IgD-negative memory B cell (primary cell): ENCODE results near the gene KCP. TPM values are rescaled to one million over a fixed set of nuclear protein-coding genes. Genes with fewer than 3 reads are reported as not detected.
A peak's percentile ranks its signal among the peaks of the same experiment; 100 is the strongest.
"Not testable (repeated sequence)": the region's sequence is repeated elsewhere in the genome, so short reads cannot be mapped to it uniquely, and the experiment has no call there.

Source experiments
- H3K27ac Mint-ChIP-seq, 3 donors: one replicate each; pipeline ENCODE4 v1.8.0; 2020 to 2022; ENCODE audit warnings: mild to moderate bottlenecking in 3 of 3, mixed read lengths in 3 of 3, moderate library complexity in 1 of 3
- H3K27me3 Mint-ChIP-seq: one replicate; pipeline ENCODE4 v1.8.0; 2021; ENCODE audit warnings: mixed read lengths
- H3K36me3 Mint-ChIP-seq: one replicate; pipeline ENCODE4 v1.8.0; 2020; ENCODE audit warnings: mild to moderate bottlenecking, mixed read lengths
- H3K4me1 Mint-ChIP-seq, 3 donors: one replicate each; pipeline ENCODE4 v1.8.0; 2020 to 2022; ENCODE audit warnings: mixed read lengths in 3 of 3, mild to moderate bottlenecking in 1 of 3
- H3K4me3 Mint-ChIP-seq, 4 donors: one replicate each; pipeline ENCODE4 v1.8.0; 2020 to 2022; ENCODE audit warnings: mild to moderate bottlenecking in 4 of 4, mixed read lengths in 4 of 4, moderate library complexity in 3 of 4
- H3K9me3 Mint-ChIP-seq, 3 donors: one replicate each; pipeline ENCODE4 v1.8.0; 2020 to 2021; ENCODE audit warnings: mixed read lengths in 3 of 3, mild to moderate bottlenecking in 1 of 3
- polyA plus RNA-seq: library from polyadenylated mRNA; unstranded; fragments of 300-500 nt; fragmentation: Illumina TruSeq; gene quantifications from one replicate; pipeline ENCODE4 v1.2.3, GENCODE V29; 2021

Gene KCP
- polyA plus RNA-seq, 1 donor from 2014 or later, result 0.26 TPM

- H3K9me3 Mint-ChIP-seq, result no peaks in the 10 kb centered on the region
- peaks cover 3% of the 10 kb centered on the region for H3K36me3 Mint-ChIP-seq
- H3K27ac Mint-ChIP-seq, result no peak overlapping the region
- H3K27me3 Mint-ChIP-seq, result peaks cover 13% of the 10 kb centered on the region
- H3K4me3 Mint-ChIP-seq, result no peak overlapping the region
- peaks cover 6 to 11% (median 7%) of the 10 kb centered on the region in 3 donors for H3K4me1 Mint-ChIP-seq
These were observed 9.6 kb upstream of the KCP start for GRCh38 chr7:128919881-128920799.

- peaks cover 4% of the 10 kb centered on the region for H3K36me3 Mint-ChIP-seq
- peaks cover 20% of the 10 kb centered on the region for H3K27me3 Mint-ChIP-seq
- H3K4me1 Mint-ChIP-seq, result peaks cover 7 to 11% (median 10%) of the 10 kb centered on the region in 3 donors
- no peaks in the 10 kb centered on the region for H3K9me3 Mint-ChIP-seq
- H3K4me3 Mint-ChIP-seq, result no peak overlapping the region
- no peak overlapping the region for H3K27ac Mint-ChIP-seq
These were observed 8.7 kb upstream of the KCP start for GRCh38 chr7:128919241-128919640.

GRCh38 chr7:128918016-128918665 is 7.6 kb upstream of the KCP start:
- Mint-ChIP-seq H3K9me3 (no peaks in the 10 kb centered on the region), H3K4me3 (no peak overlapping the region), H3K36me3 (peaks cover 5% of the 10 kb centered on the region), H3K27me3 (peaks cover 22% of the 10 kb centered on the region), H3K27ac (peak overlapping the region in 1 of 3 donors; percentile 52), H3K4me1 (peaks cover 7 to 13% (median 12%) of the 10 kb centered on the region in 3 donors)

- Mint-ChIP-seq H3K4me3 (peak overlapping the region in 1 of 4 donors; percentile 22), H3K27ac (no peak overlapping the region), H3K4me1 (peaks cover 7 to 13% (median 12%) of the 10 kb centered on the region in 3 donors), H3K36me3 (peaks cover 5% of the 10 kb centered on the region), H3K27me3 (peaks cover 22% of the 10 kb centered on the region), H3K9me3 (no peaks in the 10 kb centered on the region)
These were observed 6.6 kb upstream of the KCP start for GRCh38 chr7:128917122-128917521.

GRCh38 chr7:128916643-128916915 is 6.1 kb upstream of the KCP start:
- Mint-ChIP-seq H3K9me3 (no peaks in the 10 kb centered on the region), H3K27ac (no peak overlapping the region), H3K4me1 (peaks cover 7 to 15% (median 13%) of the 10 kb centered on the region in 3 donors), H3K36me3 (peaks cover 5% of the 10 kb centered on the region), H3K27me3 (peaks cover 22% of the 10 kb centered on the region), H3K4me3 (peak overlapping the region in 3 of 4 donors; percentile 28 to 60 (median 56))

- Mint-ChIP-seq H3K4me3 (peak overlapping the region; percentile 54 to 78 (median 58)), H3K27me3 (peaks cover 20% of the 10 kb centered on the region), H3K4me1 (peaks cover 7 to 15% (median 13%) of the 10 kb centered on the region in 3 donors), H3K36me3 (peaks cover 5% of the 10 kb centered on the region), H3K27ac (no peak overlapping the region), H3K9me3 (no peaks in the 10 kb centered on the region)
These were observed 5.5 kb upstream of the KCP start for GRCh38 chr7:128915841-128916642.

GRCh38 chr7:128915271-128915819 is 4.8 kb upstream of the KCP start:
- Mint-ChIP-seq H3K27ac (peak overlapping the region in 1 of 3 donors; percentile 45), H3K4me3 (peak overlapping the region; percentile 29 to 92 (median 78)), H3K9me3 (no peaks in the 10 kb centered on the region), H3K27me3 (peaks cover 23% of the 10 kb centered on the region), H3K4me1 (peaks cover 7 to 15% (median 13%) of the 10 kb centered on the region in 3 donors), H3K36me3 (peaks cover 5% of the 10 kb centered on the region)

GRCh38 chr7:128914566-128915151 is 4.2 kb upstream of the KCP start:
- Mint-ChIP-seq H3K27me3 (peaks cover 25% of the 10 kb centered on the region), H3K36me3 (peaks cover 5% of the 10 kb centered on the region), H3K27ac (no peak overlapping the region), H3K4me1 (peaks cover 6 to 15% (median 11%) of the 10 kb centered on the region in 3 donors), H3K4me3 (peak overlapping the region; percentile 45 to 86 (median 71)), H3K9me3 (no peaks in the 10 kb centered on the region)

GRCh38 chr7:128913870-128914565 is 3.5 kb upstream of the KCP start:
- Mint-ChIP-seq H3K4me3 (peak overlapping the region in 3 of 4 donors; percentile 6 to 85 (median 45)), H3K4me1 (peaks cover 0 to 17% (median 5%) of the 10 kb centered on the region in 3 donors), H3K27me3 (peaks cover 29% of the 10 kb centered on the region), H3K9me3 (no peaks in the 10 kb centered on the region), H3K36me3 (peaks cover 5% of the 10 kb centered on the region), H3K27ac (no peak overlapping the region)

GRCh38 chr7:128912709-128913495 is 2.4 kb upstream of the KCP start:
- H3K4me3 Mint-ChIP-seq, H3K27ac Mint-ChIP-seq, H3K9me3 Mint-ChIP-seq, H3K36me3 Mint-ChIP-seq: not testable (repeated sequence)
- H3K4me1 Mint-ChIP-seq, result peaks cover 0 to 16% (median 5%) of the 10 kb centered on the region in 3 donors
- peaks cover 29% of the 10 kb centered on the region for H3K27me3 Mint-ChIP-seq

- Mint-ChIP-seq H3K36me3 (peaks cover 5% of the 10 kb centered on the region), H3K9me3 (no peaks in the 10 kb centered on the region), H3K27me3 (peaks cover 33% of the 10 kb centered on the region), H3K4me1 (peaks cover 0 to 16% (median 5%) of the 10 kb centered on the region in 3 donors), H3K4me3 (no peak overlapping the region), H3K27ac (no peak overlapping the region)
These were observed 1.8 kb upstream of the KCP start for GRCh38 chr7:128912281-128912680.

GRCh38 chr7:128911423-128912031 is 1.0 kb upstream of the KCP start:
- peak overlapping the region in 1 of 3 donors; percentile 80 for H3K27ac Mint-ChIP-seq
- H3K4me1 Mint-ChIP-seq, result peaks cover 0 to 16% (median 5%) of the 10 kb centered on the region in 3 donors
- peaks cover 33% of the 10 kb centered on the region for H3K27me3 Mint-ChIP-seq
- peaks cover 5% of the 10 kb centered on the region for H3K36me3 Mint-ChIP-seq
- H3K4me3 Mint-ChIP-seq, result no peak overlapping the region
- no peaks in the 10 kb centered on the region for H3K9me3 Mint-ChIP-seq
